Omental fat pad (tissue), 4 donors: Measurements from ENCODE around the gene ATRNL1. TPM values are rescaled to one million over a fixed set of nuclear protein-coding genes. Genes with fewer than 3 reads are reported as not detected.

Source experiments
- ATAC-seq: fragments of 150-250 bp; one replicate; pipeline ENCODE4 v1.9.1; 2016; ENCODE audit warnings: mild to moderate bottlenecking, moderate library complexity; ENCODE audit not compliant: low FRiP score
- DNase-seq: peaks from one replicate; pipeline ENCODE4 v3.0.0-alpha.2; 2019; ENCODE audit warnings: low spot score
- CTCF ChIP-seq, 3 donors: fragments of 450-650 bp; IDR thresholded peaks; one replicate each; pipeline ENCODE4 v1.5.1; 2016 to 2017; ENCODE audit warnings: antibody characterized with exemption in 3 of 3, mild to moderate bottlenecking in 3 of 3, moderate library complexity in 2 of 3
- total RNA-seq, 4 donors: library from RNA; depleted of rRNA; stranded (reverse); fragments of >200 nt; gene quantifications; one replicate each; pipeline ENCODE4 v1.1.0, GENCODE V29; 2016

The ATRNL1 gene
- total RNA-seq, 4 donors from 2014 or later: 2.5 to 19.0 (median 4.6) TPM

GRCh38 chr10:115136616-115137015 lies 43.5 kb downstream of the ATRNL1 start:
- DNase-seq (no peak), ATAC-seq (no peak)
- TF ChIP-seq CTCF (IDR thresholded peaks at IDR 0.05): no peak

GRCh38 chr10:115141254-115141653 lies 48.1 kb downstream of the ATRNL1 start:
- ATAC-seq (no peak), DNase-seq (no peak)
- no peak for TF ChIP-seq CTCF (IDR thresholded peaks at IDR 0.05)

GRCh38 chr10:115157357-115157756 lies 64.2 kb downstream of the ATRNL1 start:
- no peak for DNase-seq
- no peak for ATAC-seq
- no peak for TF ChIP-seq CTCF (IDR thresholded peaks at IDR 0.05)

GRCh38 chr10:115163129-115163528 lies 70.0 kb downstream of the ATRNL1 start:
- DNase-seq (no peak), ATAC-seq (no peak)
- no peak for TF ChIP-seq CTCF (IDR thresholded peaks at IDR 0.05)

- DNase-seq (no peak), ATAC-seq (no peak)
- no peak for TF ChIP-seq CTCF (IDR thresholded peaks at IDR 0.05)
Observed at GRCh38 chr10:115164220-115164619, 71.1 kb downstream of the ATRNL1 start.

GRCh38 chr10:115167751-115168150 lies 74.6 kb downstream of the ATRNL1 start:
- TF ChIP-seq CTCF (IDR thresholded peaks at IDR 0.05): no peak
- DNase-seq (no peak), ATAC-seq (no peak)

GRCh38 chr10:115171392-115171960 lies 78.3 kb downstream of the ATRNL1 start:
- no peak for TF ChIP-seq CTCF (IDR thresholded peaks at IDR 0.05)
- ATAC-seq: no peak
- DNase-seq: no peak
